IMR-90 (cell line): ENCODE data around the gene MCF2L. TPM values are rescaled to one million over a fixed set of nuclear protein-coding genes. Genes with fewer than 3 reads are reported as not detected.

Experiments used
- ATAC-seq: fragments of 200-7000 bp; cut with Tn5 transposase; 2 replicates; pipeline ENCODE4 v1.9.1; 2020; ENCODE audit warnings: low read depth, mild to moderate bottlenecking, moderate library complexity
- BruUV-seq: library from RNA; stranded (reverse); fragments of 400-500 nt; replicated peaks from 2 replicates; lab custom pipeline; 2021; lab: Mats Ljungman, UMichigan
- CTCF ChIA-PET: fragments of 300-600 bp; formaldehyde crosslinking; extraction: SDS; loops from one replicate; lab custom pipeline; 2021; ENCODE audit warnings: antibody characterized with exemption; lab: Yijun Ruan, JAX
- POLR2A ChIA-PET: fragments of 300-600 bp; sonication (Branson Sonifier 250); formaldehyde crosslinking; loops from one replicate; lab custom pipeline; 2022; ENCODE audit warnings: antibody characterized with exemption; ENCODE audit not compliant: unreplicated experiment; lab: Charles Lee
- DNase-seq: peaks from one replicate; pipeline ENCODE4 v3.0.0; 2013
- H2AFZ ChIP-seq: replicated peaks from 2 replicates; pipeline ENCODE3; 2013; ENCODE audit warnings: low read length, mild to moderate bottlenecking; ENCODE audit not compliant: poor library complexity
- H2AK5ac ChIP-seq: 2 replicates; pipeline ENCODE4 v1.6.1; 2013; ENCODE audit warnings: low read depth, low read length, inconsistent platforms
- H2AK9ac ChIP-seq: replicated peaks from 2 replicates; pipeline ENCODE3; 2013; ENCODE audit warnings: mild to moderate bottlenecking, low read depth, low read length, moderate library complexity; ENCODE audit not compliant: poor library complexity
- H2BK120ac ChIP-seq: 2 replicates; pipeline ENCODE4 v1.6.1; 2013; ENCODE audit warnings: low read depth, low read length, inconsistent platforms
- H2BK15ac ChIP-seq: 3 replicates; pipeline ENCODE4 v1.6.1; 2013; ENCODE audit warnings: low read depth, low read length, inconsistent platforms
- H2BK20ac ChIP-seq: 2 replicates; pipeline ENCODE4 v1.6.1; 2013; ENCODE audit warnings: low read depth, mild to moderate bottlenecking, inconsistent platforms, low read length, moderate library complexity
- H2BK5ac ChIP-seq: 2 replicates; pipeline ENCODE4 v1.6.1; 2013; ENCODE audit warnings: mild to moderate bottlenecking, low read depth, low read length, inconsistent platforms; ENCODE audit not compliant: poor library complexity, severe bottlenecking
- H3K14ac ChIP-seq: replicated peaks from 2 replicates; pipeline ENCODE4 v1.6.1; 2013; ENCODE audit warnings: low read depth, low read length, inconsistent platforms
- H3K18ac ChIP-seq: 2 replicates; pipeline ENCODE4 v1.6.1; 2013; ENCODE audit warnings: low read depth, low read length, control low read depth
- H3K23ac ChIP-seq: 2 replicates; pipeline ENCODE4 v1.6.1; 2013; ENCODE audit warnings: low read depth, low read length, inconsistent platforms
- H3K27ac ChIP-seq: 2 replicates; pipeline ENCODE4 v1.5.1; 2013; ENCODE audit warnings: mild to moderate bottlenecking, control low read depth, low read length; ENCODE audit not compliant: insufficient read depth
- H3K27me3 ChIP-seq: 2 replicates; pipeline ENCODE4 v1.6.1; 2013; ENCODE audit warnings: low read length; ENCODE audit not compliant: control insufficient read depth, insufficient read depth
- H3K36me3 ChIP-seq: 2 replicates; pipeline ENCODE4 v1.6.1; 2013; ENCODE audit warnings: low read length, mixed read lengths; ENCODE audit not compliant: control insufficient read depth, insufficient read depth
- H3K4ac ChIP-seq: 2 replicates; pipeline ENCODE4 v1.6.1; 2013; ENCODE audit warnings: low read depth, low read length, inconsistent platforms
- H3K4me1 ChIP-seq: 2 replicates; pipeline ENCODE4 v1.6.1; 2013; ENCODE audit warnings: low read length, mixed read lengths; ENCODE audit not compliant: control insufficient read depth, insufficient read depth
- H3K4me2 ChIP-seq: 2 replicates; pipeline ENCODE4 v1.6.1; 2013; ENCODE audit warnings: low read depth, mild to moderate bottlenecking, control low read depth, low read length, moderate library complexity
- H3K4me3 ChIP-seq: 2 replicates; pipeline ENCODE4 v1.5.1; 2013; ENCODE audit warnings: low read depth, mild to moderate bottlenecking, control low read depth, low read length, moderate library complexity; ENCODE audit not compliant: insufficient read depth
- H3K56ac ChIP-seq: 2 replicates; pipeline ENCODE4 v1.6.1; 2013; ENCODE audit warnings: low read length, inconsistent platforms; ENCODE audit not compliant: insufficient read depth; ENCODE audit errors: extremely low read depth
- H3K79me1 ChIP-seq, 2 experiments: 2 replicates each; pipeline ENCODE4 v1.6.1; 2013; ENCODE audit warnings: low read length in 2 of 2, inconsistent platforms in 1 of 2, low read depth in 1 of 2
- H3K9ac ChIP-seq: 2 replicates; pipeline ENCODE4 v1.6.1; 2013; ENCODE audit warnings: low read depth, low read length, control low read depth
- H3K9me1 ChIP-seq: 2 replicates; pipeline ENCODE4 v1.6.1; 2013; ENCODE audit warnings: low read length, inconsistent platforms; ENCODE audit not compliant: insufficient read depth
- H3K9me3 ChIP-seq: 2 replicates; pipeline ENCODE4 v1.6.1; 2013; ENCODE audit warnings: low read length; ENCODE audit not compliant: control insufficient read depth, insufficient read depth
- H4K20me1 ChIP-seq: 2 replicates; pipeline ENCODE4 v1.6.1; 2013; ENCODE audit warnings: low read length, inconsistent platforms; ENCODE audit not compliant: insufficient read depth
- H4K5ac ChIP-seq: 2 replicates; pipeline ENCODE4 v1.6.1; 2013; ENCODE audit warnings: mild to moderate bottlenecking, low read depth, low read length, control low read depth
- H4K8ac ChIP-seq, 2 experiments: 2 replicates each; pipeline ENCODE4 v1.6.1; 2013; ENCODE audit warnings: low read depth in 2 of 2, low read length in 2 of 2, control low read depth in 1 of 2, inconsistent platforms in 1 of 2
- H4K91ac ChIP-seq: 2 replicates; pipeline ENCODE4 v1.6.1; 2013; ENCODE audit warnings: low read depth, low read length, inconsistent platforms; ENCODE audit not compliant: insufficient read depth
- BHLHE40 ChIP-seq: fragments of 150-350 bp; IDR thresholded peaks from 2 replicates; pipeline ENCODE4 v1.6.1; 2016; ENCODE audit warnings: mild to moderate bottlenecking, low read depth, low read length
- CEBPB ChIP-seq: IDR thresholded peaks from 2 replicates; pipeline ENCODE4 v1.6.1; 2012; ENCODE audit warnings: low read depth, low read length, improper control_type of control experiment
- FOS ChIP-seq: fragments of 150-350 bp; IDR thresholded peaks from 2 replicates; pipeline ENCODE4 v1.6.1; 2016; ENCODE audit warnings: low read depth, low read length
- MAFK ChIP-seq: IDR thresholded peaks from 2 replicates; pipeline ENCODE4 v1.6.1; 2012; ENCODE audit warnings: low read depth, low read length, improper control_type of control experiment
- MAZ ChIP-seq: IDR thresholded peaks from 2 replicates; pipeline ENCODE4 v1.6.1; 2012; ENCODE audit warnings: low read depth, mild to moderate bottlenecking, low read length, improper control_type of control experiment, moderate library complexity, borderline replicate concordance
- MXI1 ChIP-seq: IDR thresholded peaks from 2 replicates; pipeline ENCODE4 v1.6.1; 2012; ENCODE audit warnings: low read depth, mild to moderate bottlenecking, low read length, moderate library complexity, borderline replicate concordance
- NFE2L2 ChIP-seq: fragments of 150-350 bp; IDR thresholded peaks from 2 replicates; pipeline ENCODE4 v1.6.1; 2016; ENCODE audit warnings: low read depth, mild to moderate bottlenecking, low read length
- POLR2A ChIP-seq: IDR thresholded peaks from 2 replicates; pipeline ENCODE4 v1.6.1; 2012; ENCODE audit warnings: mild to moderate bottlenecking, low read depth, low read length
- RAD21 ChIP-seq: IDR thresholded peaks from 2 replicates; pipeline ENCODE4 v1.6.1; 2012; ENCODE audit warnings: low read length, improper control_type of control experiment
- RCOR1 ChIP-seq: IDR thresholded peaks from 2 replicates; pipeline ENCODE4 v1.6.1; 2012; ENCODE audit warnings: mild to moderate bottlenecking, low read length, improper control_type of control experiment; ENCODE audit not compliant: insufficient replicate concordance
- RFX5 ChIP-seq: IDR thresholded peaks from 2 replicates; pipeline ENCODE4 v1.8.0; 2012; ENCODE audit warnings: low read depth, mild to moderate bottlenecking, low read length, moderate library complexity
- SMC3 ChIP-seq: fragments of 150-350 bp; IDR thresholded peaks from 2 replicates; pipeline ENCODE4 v1.6.1; 2016; ENCODE audit warnings: low read depth, mild to moderate bottlenecking, antibody characterized with exemption, low read length, moderate library complexity
- WGBS, 2 experiments: methylation state at CpG; one replicate each; pipeline versions ENCODE4 v1.1.5 to v1.1.7; 2013; ENCODE audit warnings: missing lambda C conversion rate in 2 of 2; ENCODE audit not compliant: insufficient read length in 1 of 2; ENCODE audit errors: extremely low coverage in 2 of 2; 5-methylcytosine and 5-hydroxymethylcytosine counted together
- dilution Hi-C: fragments of 300-500 bp; cut with HindIII; formaldehyde crosslinking; loops from one replicate; pipeline ENCODE4 v1.14.3; 2018; ENCODE audit warnings: low sequenced_read_pairs; ENCODE audit not compliant: unreplicated experiment
- in situ Hi-C: fragments of 300-500 bp; cut with MboI; formaldehyde crosslinking; loops from 3 replicates; pipeline ENCODE4 v1.14.3; 2019; ENCODE audit warnings: low sequenced_read_pairs, inconsistent platforms, mixed read lengths
- intact Hi-C: fragments of 100-400 bp; cut with micrococcal nuclease; formaldehyde crosslinking; loops from 2 replicates; pipeline ENCODE4 v1.10.0; 2022
- polyA plus RNA-seq, 3 experiments: library from polyadenylated mRNA; depleted of rRNA; stranded (reverse); fragments of >200 nt; gene quantifications; 2 replicates each; pipeline ENCODE4 v1.2.3, GENCODE V29; 2012; ENCODE audit warnings: low replicate concordance in 1 of 3
- total RNA-seq: library from RNA; depleted of rRNA; stranded (reverse); fragments of >200 nt; gene quantifications from 2 replicates; pipeline ENCODE4 v1.2.3, GENCODE V29; 2012
- TF ChIP-seq, protein P1 (sequence below): fragments of 150-350 bp; IDR thresholded peaks from 2 replicates; pipeline ENCODE4 v1.6.1; 2016; ENCODE audit warnings: low read depth, mild to moderate bottlenecking, low read length, moderate library complexity, borderline replicate concordance
- TF ChIP-seq, protein P2 (sequence below): conservative IDR thresholded peaks from 2 replicates; pipeline ENCODE4 v1.5.1; 2012; ENCODE audit warnings: mild to moderate bottlenecking, low read depth, low read length, improper control_type of control experiment
- TF ChIP-seq, protein P3 (sequence below): fragments of 150-350 bp; IDR thresholded peaks from 2 replicates; pipeline ENCODE4 v1.6.1; 2017; ENCODE audit warnings: mild to moderate bottlenecking, antibody characterized with exemption, low read length, low read depth

MCF2L gene
- total and polyA plus RNA-seq, 2 of the 4 experiments (the other 2 are of a cell fraction): 0.18 TPM; not detected in 1

DNA sequence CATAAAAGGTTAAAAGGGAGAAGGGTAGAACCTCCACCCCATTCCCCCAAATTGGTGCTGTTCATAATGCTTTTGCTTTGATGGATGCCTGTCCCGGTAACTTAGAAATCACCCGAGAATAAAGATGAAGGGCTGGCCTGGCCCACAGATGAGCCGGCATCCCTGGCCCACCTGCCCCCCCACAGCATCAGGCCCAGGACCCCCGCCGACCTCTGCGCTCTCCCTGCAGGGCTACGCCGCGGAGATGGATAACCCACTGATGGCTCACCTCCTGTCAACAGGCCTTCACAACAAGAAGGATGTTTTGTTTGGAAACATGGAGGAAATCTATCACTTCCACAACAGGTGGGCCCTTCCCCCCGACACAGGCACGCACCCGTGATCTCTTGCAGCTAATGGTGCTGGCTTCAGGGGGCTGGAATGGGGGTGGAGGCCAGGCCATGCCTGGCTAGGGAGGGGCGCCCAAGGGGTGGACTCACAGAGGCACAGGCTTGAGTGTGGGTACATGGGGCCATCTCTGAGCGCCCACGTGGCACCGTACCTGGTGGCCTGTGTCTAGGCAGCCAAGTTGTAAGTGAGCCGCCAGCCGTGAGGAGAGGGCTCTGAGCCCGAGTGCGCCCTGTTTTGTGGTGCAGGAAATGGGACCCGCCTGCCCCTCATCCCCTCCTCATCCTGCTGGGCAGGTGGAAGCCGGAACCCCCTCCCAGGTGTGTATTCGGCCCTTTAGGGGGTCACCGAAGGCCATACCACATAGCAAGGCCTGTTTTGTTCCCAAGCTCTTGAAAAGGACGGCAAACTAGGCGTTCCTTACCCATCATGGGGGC is 113.4 kb downstream of the MCF2L start:
- no peak overlapping the region for H2AK5ac ChIP-seq
- peaks cover 44% of the 10 kb centered on the region for H3K27me3 ChIP-seq
- no peak overlapping the region for H2BK120ac ChIP-seq
- H3K79me1 ChIP-seq: no peaks in the 10 kb centered on the region
- DNase-seq (no peak), ATAC-seq (no peak)
- no peak overlapping the region for H3K4ac ChIP-seq
- in situ Hi-C loops: no loop called here
- H3K4me2 ChIP-seq: no peak overlapping the region
- no peak overlapping the region for H3K4me3 ChIP-seq
- no peak overlapping the region for H4K8ac ChIP-seq
- H3K9me1 ChIP-seq: no peaks in the 10 kb centered on the region
- WGBS, 2 experiments: 68% methylated on average over 4 of the region's 26 CpGs; no CpG with 5 or more reads in 1 of the 2 experiments
- intact Hi-C loops: no loop called here
- CTCF ChIA-PET: no interaction called here
- no peak overlapping the region for H3K18ac ChIP-seq
- no peak overlapping the region for H4K91ac ChIP-seq
- no peaks in the 10 kb centered on the region for H3K36me3 ChIP-seq
- H3K14ac ChIP-seq: no peak overlapping the region
- no peak overlapping the region for H3K56ac ChIP-seq
- dilution Hi-C loops: no loop called here
- H3K23ac ChIP-seq: no peak overlapping the region
- H3K9ac ChIP-seq: no peak overlapping the region
- no peak overlapping the region for H2AK9ac ChIP-seq
- H2BK5ac ChIP-seq: no peak overlapping the region
- no peaks in the 10 kb centered on the region; the same call in 1 of the 2 replicates for H3K9me3 ChIP-seq
- POLR2A ChIA-PET: no interaction called here
- H3K27ac ChIP-seq: no peak overlapping the region
- H4K5ac ChIP-seq: no peak overlapping the region
- BruUV-seq: no TSS peak
- no peaks in the 10 kb centered on the region for H4K20me1 ChIP-seq
- no peak overlapping the region for H2BK20ac ChIP-seq
- H3K4me1 ChIP-seq: no peaks in the 10 kb centered on the region; the same call in 1 of the 2 replicates
- H2BK15ac ChIP-seq: no peak overlapping the region
- H2AFZ ChIP-seq: no peak overlapping the region
- TF ChIP-seq RAD21 (no peak), CEBPB (no peak), RCOR1 (no peak), MAFK (no peak), RFX5 (no peak), POLR2A (no peak), MAZ (no peak), MXI1 (no peak), SMC3 (no peak), BHLHE40 (no peak), FOS (no peak), NFE2L2 (no peak)
- TF ChIP-seq, protein P1, sequence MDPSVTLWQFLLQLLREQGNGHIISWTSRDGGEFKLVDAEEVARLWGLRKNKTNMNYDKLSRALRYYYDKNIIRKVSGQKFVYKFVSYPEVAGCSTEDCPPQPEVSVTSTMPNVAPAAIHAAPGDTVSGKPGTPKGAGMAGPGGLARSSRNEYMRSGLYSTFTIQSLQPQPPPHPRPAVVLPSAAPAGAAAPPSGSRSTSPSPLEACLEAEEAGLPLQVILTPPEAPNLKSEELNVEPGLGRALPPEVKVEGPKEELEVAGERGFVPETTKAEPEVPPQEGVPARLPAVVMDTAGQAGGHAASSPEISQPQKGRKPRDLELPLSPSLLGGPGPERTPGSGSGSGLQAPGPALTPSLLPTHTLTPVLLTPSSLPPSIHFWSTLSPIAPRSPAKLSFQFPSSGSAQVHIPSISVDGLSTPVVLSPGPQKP: no peak
- TF ChIP-seq, protein P2, sequence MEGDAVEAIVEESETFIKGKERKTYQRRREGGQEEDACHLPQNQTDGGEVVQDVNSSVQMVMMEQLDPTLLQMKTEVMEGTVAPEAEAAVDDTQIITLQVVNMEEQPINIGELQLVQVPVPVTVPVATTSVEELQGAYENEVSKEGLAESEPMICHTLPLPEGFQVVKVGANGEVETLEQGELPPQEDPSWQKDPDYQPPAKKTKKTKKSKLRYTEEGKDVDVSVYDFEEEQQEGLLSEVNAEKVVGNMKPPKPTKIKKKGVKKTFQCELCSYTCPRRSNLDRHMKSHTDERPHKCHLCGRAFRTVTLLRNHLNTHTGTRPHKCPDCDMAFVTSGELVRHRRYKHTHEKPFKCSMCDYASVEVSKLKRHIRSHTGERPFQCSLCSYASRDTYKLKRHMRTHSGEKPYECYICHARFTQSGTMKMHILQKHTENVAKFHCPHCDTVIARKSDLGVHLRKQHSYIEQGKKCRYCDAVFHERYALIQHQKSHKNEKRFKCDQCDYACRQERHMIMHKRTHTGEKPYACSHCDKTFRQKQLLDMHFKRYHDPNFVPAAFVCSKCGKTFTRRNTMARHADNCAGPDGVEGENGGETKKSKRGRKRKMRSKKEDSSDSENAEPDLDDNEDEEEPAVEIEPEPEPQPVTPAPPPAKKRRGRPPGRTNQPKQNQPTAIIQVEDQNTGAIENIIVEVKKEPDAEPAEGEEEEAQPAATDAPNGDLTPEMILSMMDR: no peak
- TF ChIP-seq, protein P3, sequence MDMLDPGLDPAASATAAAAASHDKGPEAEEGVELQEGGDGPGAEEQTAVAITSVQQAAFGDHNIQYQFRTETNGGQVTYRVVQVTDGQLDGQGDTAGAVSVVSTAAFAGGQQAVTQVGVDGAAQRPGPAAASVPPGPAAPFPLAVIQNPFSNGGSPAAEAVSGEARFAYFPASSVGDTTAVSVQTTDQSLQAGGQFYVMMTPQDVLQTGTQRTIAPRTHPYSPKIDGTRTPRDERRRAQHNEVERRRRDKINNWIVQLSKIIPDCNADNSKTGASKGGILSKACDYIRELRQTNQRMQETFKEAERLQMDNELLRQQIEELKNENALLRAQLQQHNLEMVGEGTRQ: no peak
